Thyroid gland (tissue), 4 donors: ENCODE measurements around the gene OTOG.

ENCODE experiments used
- POLR2A ChIP-seq, 2 donors: fragments of 450-650 bp; IDR thresholded peaks; one replicate each; pipeline ENCODE4 v1.6.1; 2017; ENCODE audit warnings: antibody characterized with exemption in 2 of 2, mild to moderate bottlenecking in 2 of 2, moderate library complexity in 1 of 2
- TF ChIP-seq, protein P1 (sequence below), 6 experiments: fragments of 200-600 bp in 3 of 6; fragments of 450-650 bp in 3 of 6; sonication (generic) in 3 of 6; IDR thresholded peaks; one replicate each; pipeline ENCODE4 v1.5.1; 2016 to 2019; ENCODE audit warnings: antibody characterized with exemption in 6 of 6, mild to moderate bottlenecking in 2 of 6, inconsistent platforms in 1 of 6, moderate library complexity in 1 of 6

DNA sequence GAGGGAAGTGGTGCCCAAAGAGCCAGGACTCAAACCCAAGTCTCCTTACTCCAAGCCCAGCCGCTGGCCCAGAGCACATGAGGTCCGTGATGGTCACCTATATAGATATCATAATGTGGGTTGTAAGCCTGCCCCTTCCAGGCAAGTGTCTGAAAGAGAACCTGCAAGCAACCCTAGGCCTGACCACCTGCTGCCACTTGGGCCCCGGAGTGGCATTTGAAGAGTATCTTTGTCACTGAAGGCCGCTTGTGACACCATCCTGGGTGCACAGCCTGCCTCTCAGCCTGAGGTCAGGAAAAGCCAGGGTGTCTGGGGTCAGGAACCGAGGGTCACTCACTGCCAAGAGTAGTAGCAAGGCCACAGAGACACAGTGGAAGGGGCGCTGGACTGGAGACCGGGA lies 32.4 kb downstream of the OTOG start:
- TF ChIP-seq, protein P1, sequence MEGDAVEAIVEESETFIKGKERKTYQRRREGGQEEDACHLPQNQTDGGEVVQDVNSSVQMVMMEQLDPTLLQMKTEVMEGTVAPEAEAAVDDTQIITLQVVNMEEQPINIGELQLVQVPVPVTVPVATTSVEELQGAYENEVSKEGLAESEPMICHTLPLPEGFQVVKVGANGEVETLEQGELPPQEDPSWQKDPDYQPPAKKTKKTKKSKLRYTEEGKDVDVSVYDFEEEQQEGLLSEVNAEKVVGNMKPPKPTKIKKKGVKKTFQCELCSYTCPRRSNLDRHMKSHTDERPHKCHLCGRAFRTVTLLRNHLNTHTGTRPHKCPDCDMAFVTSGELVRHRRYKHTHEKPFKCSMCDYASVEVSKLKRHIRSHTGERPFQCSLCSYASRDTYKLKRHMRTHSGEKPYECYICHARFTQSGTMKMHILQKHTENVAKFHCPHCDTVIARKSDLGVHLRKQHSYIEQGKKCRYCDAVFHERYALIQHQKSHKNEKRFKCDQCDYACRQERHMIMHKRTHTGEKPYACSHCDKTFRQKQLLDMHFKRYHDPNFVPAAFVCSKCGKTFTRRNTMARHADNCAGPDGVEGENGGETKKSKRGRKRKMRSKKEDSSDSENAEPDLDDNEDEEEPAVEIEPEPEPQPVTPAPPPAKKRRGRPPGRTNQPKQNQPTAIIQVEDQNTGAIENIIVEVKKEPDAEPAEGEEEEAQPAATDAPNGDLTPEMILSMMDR (IDR thresholded peaks at IDR 0.05), result no peak
- no peak for TF ChIP-seq POLR2A (IDR thresholded peaks at IDR 0.05)
